ENCODE results near the gene PRXL2A. TPM values are rescaled to one million over a fixed set of nuclear protein-coding genes. Genes with fewer than 3 reads are reported as not detected.
A peak's percentile ranks its signal among the peaks of the same experiment; 100 is the strongest.

PRXL2A gene
- polyA plus RNA-seq, 1 of the 3 experiments (the other 2 are of a cell fraction): 15.6 TPM

- CTCF ChIA-PET: interaction anchor here (2.7 kb wide), 1 partner anchor 28 kb away, joined by 12 read pairs; no protein-coding TSS in a partner anchor
- peaks cover 18 to 67% of the 10 kb centered on the region in 2 experiments; a peak in 2 of 4 replicates for H3K4me1 ChIP-seq (ENCODE audit: control insufficient read depth in 1 of 2, insufficient read depth in 2 of 2, low read depth in 1 of 2, low read length in 1 of 2)
- POLR2A ChIA-PET: no interaction called here
- no peak overlapping the region for H3K4me3 ChIP-seq (ENCODE audit: low read depth in 2 of 2, low read length in 1 of 2)
- TF ChIP-seq MXI1 (IDR thresholded peaks at IDR 0.05; ENCODE audit: low read depth, low read length) (no peak), RCOR1 (IDR thresholded peaks at IDR 0.05; ENCODE audit: low read length) (0 out of 2 replicates have a peak, but pooled peaks have one; percentile 14), RFX5 (IDR thresholded peaks at IDR 0.05; ENCODE audit: low read length) (no peak), MAX (IDR thresholded peaks at IDR 0.05; ENCODE audit: low read depth) (no peak), GATA2 (CRISPR knock-in tag; IDR thresholded peaks at IDR 0.05) (peak; percentile 57), MEF2A (IDR thresholded peaks at IDR 0.05; ENCODE audit: borderline replicate concordance, low read depth) (no peak), IRF3 (IDR thresholded peaks at IDR 0.05; ENCODE audit: low read depth, low read length) (no peak), YY1 (IDR thresholded peaks at IDR 0.05; ENCODE audit: low read depth) (no peak), EP300 (IDR thresholded peaks at IDR 0.05; ENCODE audit: borderline replicate concordance in 1 of 2, low read depth in 1 of 2, low read length in 1 of 2) (peak in 1 of 2 experiments; percentile 23; a peak in 1 of 4 replicates), SMC3 (IDR thresholded peaks at IDR 0.05; ENCODE audit: low read depth, low read length) (no peak)
- TF ChIP-seq, protein P1, sequence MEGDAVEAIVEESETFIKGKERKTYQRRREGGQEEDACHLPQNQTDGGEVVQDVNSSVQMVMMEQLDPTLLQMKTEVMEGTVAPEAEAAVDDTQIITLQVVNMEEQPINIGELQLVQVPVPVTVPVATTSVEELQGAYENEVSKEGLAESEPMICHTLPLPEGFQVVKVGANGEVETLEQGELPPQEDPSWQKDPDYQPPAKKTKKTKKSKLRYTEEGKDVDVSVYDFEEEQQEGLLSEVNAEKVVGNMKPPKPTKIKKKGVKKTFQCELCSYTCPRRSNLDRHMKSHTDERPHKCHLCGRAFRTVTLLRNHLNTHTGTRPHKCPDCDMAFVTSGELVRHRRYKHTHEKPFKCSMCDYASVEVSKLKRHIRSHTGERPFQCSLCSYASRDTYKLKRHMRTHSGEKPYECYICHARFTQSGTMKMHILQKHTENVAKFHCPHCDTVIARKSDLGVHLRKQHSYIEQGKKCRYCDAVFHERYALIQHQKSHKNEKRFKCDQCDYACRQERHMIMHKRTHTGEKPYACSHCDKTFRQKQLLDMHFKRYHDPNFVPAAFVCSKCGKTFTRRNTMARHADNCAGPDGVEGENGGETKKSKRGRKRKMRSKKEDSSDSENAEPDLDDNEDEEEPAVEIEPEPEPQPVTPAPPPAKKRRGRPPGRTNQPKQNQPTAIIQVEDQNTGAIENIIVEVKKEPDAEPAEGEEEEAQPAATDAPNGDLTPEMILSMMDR (IDR thresholded peaks at IDR 0.05): no peak
- no peak overlapping the region for H2AFZ ChIP-seq (ENCODE audit: low read depth)
- H3K9me2 ChIP-seq: no peaks in the 10 kb centered on the region
- no peaks in the 10 kb centered on the region for H3K9me3 ChIP-seq
- no peaks in the 10 kb centered on the region for H3K27me3 ChIP-seq (ENCODE audit: insufficient read depth)
- no peak overlapping the region for H3K9ac ChIP-seq
- 78% methylated on average over 3 of the region's 3 CpGs for WGBS (ENCODE audit: low lambda C conversion rate)
- DNase-seq: no peak
- H3K79me2 ChIP-seq (ENCODE audit: insufficient read depth): no peaks in the 10 kb centered on the region; the same call in 1 of the 2 replicates
- H3F3A ChIP-seq (replicated peaks; ENCODE audit: insufficient read depth): no peaks in the 10 kb centered on the region
- no peak overlapping the region for H3K4me2 ChIP-seq
- no peaks in the 10 kb centered on the region for H4K20me1 ChIP-seq (ENCODE audit: insufficient read depth)
- H3K36me3 ChIP-seq (replicated peaks in 1 of 2; ENCODE audit: control insufficient read depth in 1 of 2, insufficient read depth in 2 of 2, low read length in 1 of 2): no peaks in the 10 kb centered on the region
- peak overlapping the region in 1 of 2 experiments; percentile 61; a peak in 1 of 4 replicates for H3K27ac ChIP-seq (ENCODE audit: low read depth in 2 of 2, low read length in 1 of 2)
Measured at GRCh38 chr10:80415734-80416478, 7.6 kb downstream of the PRXL2A start.

DNA sequence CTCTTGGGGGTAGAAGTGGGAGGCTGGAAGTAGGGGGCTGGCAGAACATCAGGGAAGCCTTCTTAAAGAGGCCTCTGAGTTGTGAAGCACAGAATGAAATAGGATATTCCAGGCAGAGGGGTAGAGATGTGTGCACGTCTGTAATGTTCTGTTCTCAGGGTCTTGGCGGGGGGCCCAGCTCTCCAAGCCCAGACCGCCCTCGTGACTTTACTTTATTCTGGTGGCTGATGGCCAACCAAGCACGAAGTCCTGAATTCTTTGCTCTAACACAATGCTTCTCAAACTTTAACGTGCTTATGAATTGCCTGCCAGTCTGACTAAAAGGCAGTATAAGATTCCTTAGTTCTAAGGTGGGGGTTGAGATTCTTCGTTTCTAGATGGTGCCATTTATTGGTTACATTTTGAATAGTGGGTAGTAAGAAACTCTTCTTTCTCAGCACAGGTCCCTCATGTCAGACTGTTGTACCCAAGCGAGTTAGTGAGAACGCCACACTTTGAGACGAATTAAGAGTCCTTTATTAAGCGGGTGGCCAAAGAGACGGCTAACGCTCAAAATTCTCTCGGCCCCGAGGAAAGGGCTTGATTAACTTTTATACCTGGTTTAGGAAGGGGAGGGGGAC is 8.2 kb downstream of the PRXL2A start:
- H3F3A ChIP-seq (replicated peaks; ENCODE audit: insufficient read depth): no peaks in the 10 kb centered on the region
- no peaks in the 10 kb centered on the region for H4K20me1 ChIP-seq (ENCODE audit: insufficient read depth)
- H3K27ac ChIP-seq (ENCODE audit: low read depth in 2 of 2, low read length in 1 of 2): 0 out of 4 replicates have a peak overlapping the region, but pooled peaks of 1 of the 2 experiments have one; percentile 25
- ChIA-PET CTCF (interaction anchor here (2.0 to 2.7 kb wide), 2 partner anchors 28 to 89 kb away, joined by 8 to 12 read pairs; no protein-coding TSS in a partner anchor), POLR2A (no interaction called here)
- no peak for DNase-seq
- H3K36me3 ChIP-seq (replicated peaks in 1 of 2; ENCODE audit: control insufficient read depth in 1 of 2, insufficient read depth in 2 of 2, low read length in 1 of 2): peaks cover 0 to 1% of the 10 kb centered on the region in 2 experiments
- H2AFZ ChIP-seq (ENCODE audit: low read depth): no peak overlapping the region
- no peaks in the 10 kb centered on the region for H3K9me3 ChIP-seq
- H3K9me2 ChIP-seq: no peaks in the 10 kb centered on the region
- no peak overlapping the region for H3K4me3 ChIP-seq (ENCODE audit: low read depth in 2 of 2, low read length in 1 of 2)
- no peaks in the 10 kb centered on the region for H3K27me3 ChIP-seq (ENCODE audit: insufficient read depth)
- H3K9ac ChIP-seq: no peak overlapping the region
- no peak overlapping the region for H3K4me2 ChIP-seq
- H3K4me1 ChIP-seq (ENCODE audit: control insufficient read depth in 1 of 2, insufficient read depth in 2 of 2, low read depth in 1 of 2, low read length in 1 of 2): peaks cover 18 to 63% of the 10 kb centered on the region in 2 experiments; a peak in 2 of 4 replicates
- WGBS (ENCODE audit: low lambda C conversion rate): 85% methylated on average over 14 of the region's 15 CpGs
- H3K79me2 ChIP-seq (ENCODE audit: insufficient read depth): no peaks in the 10 kb centered on the region; the same call in 1 of the 2 replicates
- TF ChIP-seq TAF1 (IDR thresholded peaks at IDR 0.05; ENCODE audit: borderline replicate concordance, low read depth, low read length): no peak
- no peak for TF ChIP-seq MXI1 (IDR thresholded peaks at IDR 0.05; ENCODE audit: low read depth, low read length)
- TF ChIP-seq IRF3 (IDR thresholded peaks at IDR 0.05; ENCODE audit: low read depth, low read length): no peak
- TF ChIP-seq, protein P1 (IDR thresholded peaks at IDR 0.05): no peak
- TF ChIP-seq ELF1 (IDR thresholded peaks at IDR 0.05): no peak
- no peak for TF ChIP-seq MEF2A (IDR thresholded peaks at IDR 0.05; ENCODE audit: borderline replicate concordance, low read depth)
- no peak for TF ChIP-seq PBX3 (IDR thresholded peaks at IDR 0.05)
- TF ChIP-seq CHD2 (IDR thresholded peaks at IDR 0.05; ENCODE audit: low read length, partially characterized antibody): no peak

Measured in SK-N-SH (cell line).